WTC11 (cell line): ENCODE measurements around the gene AMER3. TPM values are rescaled to one million over a fixed set of nuclear protein-coding genes. Genes with fewer than 3 reads are reported as not detected.

Experiments used
- ATAC-seq: fragments of 200-7000 bp; cut with Tn5 transposase; 2 replicates; pipeline ENCODE4 v1.10.0; 2021; ENCODE audit warnings: mild to moderate bottlenecking, moderate library complexity
- CTCF ChIA-PET: fragments of 300-600 bp; sonication (Branson Sonifier 250); formaldehyde crosslinking; loops from one replicate; lab custom pipeline; 2021; ENCODE audit warnings: antibody characterized with exemption; lab: Charles Lee
- POLR2A ChIA-PET: fragments of 350-600 bp; sonication (Branson Sonifier 250); formaldehyde crosslinking; loops from one replicate; lab custom pipeline; 2021; ENCODE audit warnings: antibody characterized with exemption; lab: Charles Lee
- DNase-seq: peaks from one replicate; pipeline ENCODE4 v3.0.0; 2021; ENCODE audit warnings: low spot score
- H3K27ac Mint-ChIP-seq: 2 replicates; pipeline ENCODE4 v1.8.0; 2021; ENCODE audit warnings: mixed read lengths
- H3K27me3 Mint-ChIP-seq: 2 replicates; pipeline ENCODE4 v1.8.0; 2021; ENCODE audit warnings: low read depth, mild to moderate bottlenecking, moderate library complexity, mixed read lengths
- H3K36me3 Mint-ChIP-seq: 2 replicates; pipeline ENCODE4 v1.8.0; 2021; ENCODE audit warnings: mixed read lengths
- H3K4me1 Mint-ChIP-seq: 2 replicates; pipeline ENCODE4 v1.8.0; 2022; ENCODE audit warnings: mixed read lengths
- H3K4me3 Mint-ChIP-seq: 2 replicates; pipeline ENCODE4 v1.8.0; 2021; ENCODE audit warnings: mild to moderate bottlenecking, moderate library complexity, mixed read lengths
- H3K9me3 Mint-ChIP-seq: 2 replicates; pipeline ENCODE4 v1.8.0; 2021; ENCODE audit warnings: mixed read lengths
- ARID4B ChIP-seq: sonication (generic); formaldehyde crosslinking; IDR thresholded peaks from 2 replicates; pipeline ENCODE4 v1.8.0; 2023; ENCODE audit warnings: missing genetic modification reagents, mild to moderate bottlenecking, borderline replicate concordance
- ATF1 ChIP-seq: sonication (generic); formaldehyde crosslinking; IDR thresholded peaks from 2 replicates; pipeline ENCODE4 v1.8.1; 2023; ENCODE audit warnings: mild to moderate bottlenecking, moderate library complexity, missing genetic modification reagents
- CBFB ChIP-seq: sonication (generic); formaldehyde crosslinking; IDR thresholded peaks from 2 replicates; pipeline ENCODE4 v1.8.1; 2022; ENCODE audit warnings: mild to moderate bottlenecking, low read depth, missing genetic modification reagents
- ELF4 ChIP-seq: sonication (generic); formaldehyde crosslinking; IDR thresholded peaks from 2 replicates; pipeline ENCODE4 v1.8.1; 2022; ENCODE audit warnings: low read depth, mild to moderate bottlenecking, moderate library complexity, missing genetic modification reagents
- ETV6 ChIP-seq: sonication (generic); formaldehyde crosslinking; IDR thresholded peaks from 2 replicates; pipeline ENCODE4 v1.8.1; 2022; ENCODE audit warnings: mild to moderate bottlenecking, missing genetic modification reagents
- FOXK1 ChIP-seq: sonication (generic); formaldehyde crosslinking; IDR thresholded peaks from 2 replicates; pipeline ENCODE4 v1.8.0; 2022; ENCODE audit warnings: mild to moderate bottlenecking, moderate library complexity, missing genetic modification reagents
- FOXP4 ChIP-seq: sonication (generic); formaldehyde crosslinking; IDR thresholded peaks from 2 replicates; pipeline ENCODE4 v1.8.0; 2022; ENCODE audit warnings: mild to moderate bottlenecking, missing genetic modification reagents
- HMGA2 ChIP-seq: fragments of 250-450 bp; sonication (Bioruptor Pico); IDR thresholded peaks from 2 replicates; pipeline ENCODE4 v1.4.0; 2021; ENCODE audit warnings: mild to moderate bottlenecking, moderate library complexity
- IRF2 ChIP-seq: sonication (generic); formaldehyde crosslinking; IDR thresholded peaks from 2 replicates; pipeline ENCODE4 v1.8.0; 2022; ENCODE audit warnings: low read depth, missing genetic modification reagents, borderline replicate concordance
- JAZF1 ChIP-seq: fragments of 250-450 bp; sonication (Bioruptor Pico); IDR thresholded peaks from 2 replicates; pipeline ENCODE4 v1.9.0; 2021; ENCODE audit warnings: moderate library complexity, mild to moderate bottlenecking, inconsistent platforms
- NR1H2 ChIP-seq: sonication (generic); formaldehyde crosslinking; IDR thresholded peaks from 2 replicates; pipeline ENCODE4 v1.9.0; 2021; ENCODE audit warnings: mild to moderate bottlenecking, moderate library complexity, missing genetic modification reagents
- SMAD3 ChIP-seq: sonication (generic); formaldehyde crosslinking; IDR thresholded peaks from 2 replicates; pipeline ENCODE4 v1.8.0; 2022; ENCODE audit warnings: missing genetic modification reagents, mild to moderate bottlenecking, borderline replicate concordance
- ZBTB21 ChIP-seq: sonication (generic); formaldehyde crosslinking; IDR thresholded peaks from 2 replicates; pipeline ENCODE4 v1.8.1; 2023; ENCODE audit warnings: mild to moderate bottlenecking, missing genetic modification reagents, borderline replicate concordance
- ZNF121 ChIP-seq: sonication (generic); formaldehyde crosslinking; IDR thresholded peaks from 2 replicates; pipeline ENCODE4 v1.8.0; 2023; ENCODE audit warnings: missing genetic modification reagents
- ZNF423 ChIP-seq: fragments of 250-450 bp; sonication (Bioruptor Pico); IDR thresholded peaks from 2 replicates; pipeline ENCODE4 v2.1.2; 2022; ENCODE audit warnings: mild to moderate bottlenecking, moderate library complexity
- ZNF512 ChIP-seq: sonication (generic); formaldehyde crosslinking; IDR thresholded peaks from 2 replicates; pipeline ENCODE4 v1.8.1; 2022; ENCODE audit warnings: missing genetic modification reagents, borderline replicate concordance
- ZNF532 ChIP-seq: fragments of 250-450 bp; sonication (Bioruptor Pico); IDR thresholded peaks from 2 replicates; pipeline ENCODE4 v1.9.0; 2021; ENCODE audit warnings: mild to moderate bottlenecking, borderline replicate concordance
- total RNA-seq: library from RNA; stranded (reverse); gene quantifications from 3 replicates; pipeline ENCODE4 v1.2.3, GENCODE V29; 2021

Gene AMER3
- total RNA-seq, 1 experiment from 2014 or later: 0.13 TPM

- TF ChIP-seq CBFB (CRISPR knock-in tag) (no peak), JAZF1 (CRISPR knock-in tag) (no peak), SMAD3 (CRISPR knock-in tag) (no peak), FOXP4 (CRISPR knock-in tag) (no peak), ZNF423 (no peak), ZNF532 (CRISPR knock-in tag) (no peak), FOXK1 (CRISPR knock-in tag) (no peak), ATF1 (no peak), NR1H2 (no peak), ARID4B (CRISPR knock-in tag) (no peak)
- peaks cover 7% of the 10 kb centered on the region; the same call in 1 of the 2 replicates for H3K4me1 Mint-ChIP-seq
- H3K27ac Mint-ChIP-seq: no peak overlapping the region
- H3K36me3 Mint-ChIP-seq: no peaks in the 10 kb centered on the region
- H3K27me3 Mint-ChIP-seq: no peaks in the 10 kb centered on the region
- ChIA-PET CTCF (interaction anchor here (0.6 to 1.5 kb wide), 4 partner anchors 10 to 197 kb away, joined by 3 to 7 read pairs (median 4); no protein-coding TSS in a partner anchor), POLR2A (no interaction called here)
- DNase-seq: no peak
- no peak overlapping the region for H3K4me3 Mint-ChIP-seq
- no peak for ATAC-seq
- peaks cover under 1% of the 10 kb centered on the region; the same call in 1 of the 2 replicates for H3K9me3 Mint-ChIP-seq
These were observed 11.5 kb downstream of the AMER3 start for GRCh38 chr2:130766711-130767407.

GRCh38 chr2:130767408-130767775 lies 12.1 kb downstream of the AMER3 start:
- H3K27ac Mint-ChIP-seq: no peak overlapping the region
- no peak for DNase-seq
- ChIA-PET CTCF (interaction anchor here (0.6 to 1.5 kb wide), 4 partner anchors 11 to 197 kb away, joined by 3 to 7 read pairs (median 4); no protein-coding TSS in a partner anchor), POLR2A (no interaction called here)
- no peak for ATAC-seq
- peaks cover 7% of the 10 kb centered on the region; the same call in 1 of the 2 replicates for H3K4me1 Mint-ChIP-seq
- H3K9me3 Mint-ChIP-seq: peaks cover 3% of the 10 kb centered on the region; the same call in 1 of the 2 replicates
- no peaks in the 10 kb centered on the region for H3K36me3 Mint-ChIP-seq
- no peak overlapping the region for H3K4me3 Mint-ChIP-seq
- no peaks in the 10 kb centered on the region for H3K27me3 Mint-ChIP-seq
- TF ChIP-seq FOXK1 (CRISPR knock-in tag) (no peak), JAZF1 (CRISPR knock-in tag) (no peak), ELF4 (CRISPR knock-in tag) (no peak), ZNF121 (CRISPR knock-in tag) (no peak), IRF2 (CRISPR knock-in tag) (no peak), ZBTB21 (CRISPR knock-in tag) (no peak), ETV6 (no peak), ZNF512 (CRISPR knock-in tag) (no peak), HMGA2 (no peak), ARID4B (CRISPR knock-in tag) (no peak)
